D341Med (cell line): ENCODE measurements around the gene P4HA2.
A peak's percentile ranks its signal among the peaks of the same experiment; 100 is the strongest.
"Not testable (repeated sequence)": the region's sequence is repeated elsewhere in the genome, so short reads cannot be mapped to it uniquely, and the experiment has no call there.

Experiments
- DNase-seq: peaks from one replicate; pipeline ENCODE4 v3.0.0; 2012; ENCODE audit warnings: low spot score

The P4HA2 gene

DNA sequence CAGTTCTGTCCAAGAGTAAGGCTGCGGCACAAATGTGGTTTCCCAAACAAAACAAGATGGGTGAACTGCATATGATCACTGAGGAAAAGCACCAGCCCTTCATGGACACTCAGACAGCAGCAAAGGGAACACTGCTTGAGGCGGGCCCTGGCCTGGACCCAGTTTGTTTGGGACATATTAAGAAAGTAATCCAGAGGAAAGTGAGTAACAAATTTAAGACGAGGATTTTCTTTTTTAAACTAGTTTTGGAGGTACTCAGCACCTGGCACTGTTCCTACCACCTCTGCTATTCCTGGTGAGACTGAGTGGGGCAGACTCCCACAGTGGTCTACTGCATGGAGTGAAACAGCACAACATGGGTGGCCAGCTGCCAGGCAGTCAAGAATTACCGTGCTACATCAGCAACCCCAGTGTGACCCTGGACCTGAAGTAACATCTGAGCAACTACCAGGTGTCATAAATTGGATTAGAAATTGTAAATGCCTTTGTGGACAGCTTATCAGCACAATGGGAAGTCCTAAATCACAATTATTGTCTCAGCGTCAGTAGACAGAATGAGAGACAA is 28.5 kb downstream of the P4HA2 start:
- DNase-seq = no peak

DNA sequence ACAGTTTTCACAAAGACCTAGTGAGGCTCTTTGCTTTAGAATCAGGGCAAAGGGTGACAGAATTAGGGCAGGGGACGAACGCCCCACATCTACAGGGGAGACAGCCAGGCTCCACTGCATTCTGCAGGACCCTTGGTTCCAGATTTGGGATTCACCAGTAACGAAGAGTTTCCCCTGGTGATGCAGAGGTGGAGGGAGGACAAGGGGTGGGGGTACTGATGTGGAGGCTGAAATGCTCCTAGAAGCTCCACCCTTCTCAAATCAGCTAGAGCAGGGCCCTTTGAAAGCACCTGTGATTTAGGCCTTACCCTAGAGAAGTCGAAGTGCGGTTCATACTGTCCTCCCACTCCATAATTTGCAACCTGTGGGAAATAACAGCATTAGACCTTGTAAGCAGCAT is 29.1 kb downstream of the P4HA2 start:
- DNase-seq = no peak

DNA sequence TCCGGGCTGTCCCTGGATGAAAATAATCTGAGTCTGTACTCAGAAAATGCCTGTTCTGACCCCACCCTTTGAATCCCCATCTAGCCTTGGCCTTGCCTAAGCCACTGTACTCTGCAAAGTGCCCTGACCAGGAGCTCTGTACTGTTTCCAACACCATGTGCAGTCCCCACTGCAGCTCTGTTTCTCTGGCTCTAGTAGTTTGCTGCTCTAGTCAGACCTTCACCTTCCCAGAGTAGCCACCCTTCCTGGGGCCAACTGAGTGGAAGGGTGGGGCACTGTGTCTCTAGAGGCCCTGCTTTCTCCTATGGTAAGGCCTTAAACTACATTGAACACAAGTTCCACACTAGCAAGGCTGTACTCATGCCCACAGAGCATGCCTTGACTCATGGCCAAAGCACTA is 31.9 kb downstream of the P4HA2 start:
- DNase-seq = no peak

DNA sequence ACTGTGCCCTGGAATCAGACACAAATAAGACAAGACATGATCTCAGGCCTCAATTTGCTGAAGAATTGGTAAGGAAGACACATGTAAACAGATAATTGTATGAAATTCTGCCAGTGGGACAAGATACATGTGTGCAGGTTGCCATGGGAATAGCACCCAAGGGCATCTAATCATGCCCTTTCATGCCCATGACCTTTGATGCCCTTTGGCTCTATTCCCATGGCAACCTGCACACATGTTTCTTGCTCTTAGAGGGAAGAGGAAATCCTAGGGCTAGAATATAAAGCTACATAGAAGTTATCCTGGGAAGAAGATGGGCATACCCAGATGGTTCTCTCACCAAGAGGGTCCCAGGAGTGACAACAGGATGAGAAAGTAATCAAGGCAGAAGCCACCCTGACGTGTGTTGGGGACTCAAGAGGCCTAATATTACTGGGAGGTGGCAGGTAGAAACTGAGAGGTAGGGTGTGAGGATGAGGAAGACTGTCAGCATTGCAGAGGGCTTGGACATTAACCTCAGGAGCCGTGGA is 34.4 kb downstream of the P4HA2 start:
- no peak for DNase-seq

DNA sequence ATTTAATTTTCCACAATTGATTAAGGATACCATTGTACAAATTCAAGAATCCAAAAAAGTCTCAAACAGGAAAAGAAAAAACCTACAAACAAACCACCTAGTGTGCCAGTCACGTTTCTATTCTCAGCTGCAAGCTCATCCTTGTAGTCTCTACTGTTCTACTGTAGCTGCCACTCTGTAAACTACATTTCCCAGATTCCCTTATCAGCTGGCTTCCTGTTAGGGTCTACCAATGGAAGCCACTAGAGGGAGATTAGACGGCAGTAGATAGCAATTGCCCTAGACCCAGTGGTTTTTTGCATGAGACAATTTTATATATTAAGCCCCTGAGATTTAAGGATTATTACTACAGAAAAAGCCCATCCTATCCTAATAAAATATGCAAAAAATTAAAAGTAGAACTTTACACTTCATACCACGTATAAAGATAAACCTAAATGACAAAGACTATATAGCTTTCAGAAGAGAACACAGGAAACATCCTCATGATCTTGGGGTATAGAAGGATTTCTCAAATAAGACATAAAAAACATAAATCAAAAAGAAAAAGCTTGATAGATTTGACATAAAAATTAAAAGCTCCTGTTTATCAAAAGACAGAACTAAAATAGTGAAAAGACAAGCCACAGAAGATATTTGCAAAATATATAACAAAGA is 37.4 kb downstream of the P4HA2 start:
- DNase-seq = peak; percentile 70

DNA sequence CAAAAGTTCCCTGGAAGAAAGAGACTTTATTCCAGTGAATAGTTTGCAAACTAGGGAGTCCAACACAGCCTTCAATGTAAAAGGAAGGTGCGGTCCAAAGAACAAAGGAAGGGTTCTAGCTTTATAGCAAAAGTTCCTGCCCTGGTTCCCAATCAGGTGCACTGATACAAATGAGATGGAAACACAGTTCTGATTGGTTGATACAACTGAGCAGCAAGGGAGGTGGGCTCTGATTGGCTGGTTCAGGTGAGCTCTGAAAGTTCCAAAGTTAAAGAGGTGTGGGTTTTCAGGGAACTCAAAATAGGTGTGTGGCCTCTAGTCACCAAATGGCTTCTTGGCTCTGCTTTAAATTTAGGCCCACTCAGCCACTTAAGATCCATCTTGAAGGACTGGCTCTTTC is 43.1 kb downstream of the P4HA2 start:
- no peak for DNase-seq

DNA sequence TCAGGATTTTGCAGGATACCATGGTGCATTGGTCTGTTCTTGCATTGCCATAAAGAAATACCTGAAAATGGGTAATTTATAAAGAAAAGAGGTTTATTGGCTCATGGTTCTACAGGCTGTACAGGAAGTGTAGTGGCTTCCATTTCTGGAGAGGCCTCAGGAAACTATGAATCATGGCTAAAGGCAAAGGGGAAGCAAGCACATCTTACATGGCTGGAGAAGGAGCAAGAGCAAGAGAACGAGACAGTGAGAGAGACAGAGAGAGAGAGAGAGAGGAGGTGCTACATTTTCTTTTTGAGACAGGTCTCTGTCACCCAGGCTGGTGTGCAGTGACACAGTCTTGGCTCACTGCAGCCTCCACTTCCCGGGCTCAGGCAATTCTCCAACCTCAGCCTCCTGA is 43.9 kb downstream of the P4HA2 start:
- DNase-seq = no peak

DNA sequence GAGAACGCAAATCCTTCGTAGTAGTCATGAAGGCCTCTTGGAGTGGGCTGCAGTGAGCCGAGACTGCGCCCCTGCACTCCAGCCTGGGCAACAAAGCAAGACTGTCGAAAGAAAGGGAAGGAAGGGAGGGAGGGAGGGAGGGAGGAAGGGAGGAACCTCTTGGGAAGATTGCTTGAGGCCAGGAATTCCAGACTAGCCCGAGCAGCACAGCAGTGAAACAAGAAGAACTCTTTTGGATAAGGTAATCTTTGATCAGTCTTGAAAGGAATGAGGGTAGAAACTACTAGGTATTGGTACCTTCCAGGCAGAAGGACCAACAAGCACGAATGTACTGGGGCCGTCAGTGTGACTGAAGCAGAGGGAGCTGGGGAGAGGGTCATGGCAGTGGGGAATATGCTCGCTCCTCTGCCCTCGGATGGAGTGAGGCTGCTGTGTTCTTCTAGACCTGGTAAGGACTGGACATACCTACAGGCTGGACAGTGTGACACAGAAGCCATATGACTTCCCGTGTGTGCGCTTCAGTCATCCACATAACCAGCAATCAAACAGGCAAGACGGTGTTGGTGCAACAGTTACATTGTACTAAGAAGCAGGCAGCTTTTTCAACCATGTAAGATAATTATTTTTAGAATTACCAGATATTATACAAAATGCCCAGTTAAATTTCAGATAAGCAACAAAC is 45.2 kb downstream of the P4HA2 start:
- no peak for DNase-seq

DNA sequence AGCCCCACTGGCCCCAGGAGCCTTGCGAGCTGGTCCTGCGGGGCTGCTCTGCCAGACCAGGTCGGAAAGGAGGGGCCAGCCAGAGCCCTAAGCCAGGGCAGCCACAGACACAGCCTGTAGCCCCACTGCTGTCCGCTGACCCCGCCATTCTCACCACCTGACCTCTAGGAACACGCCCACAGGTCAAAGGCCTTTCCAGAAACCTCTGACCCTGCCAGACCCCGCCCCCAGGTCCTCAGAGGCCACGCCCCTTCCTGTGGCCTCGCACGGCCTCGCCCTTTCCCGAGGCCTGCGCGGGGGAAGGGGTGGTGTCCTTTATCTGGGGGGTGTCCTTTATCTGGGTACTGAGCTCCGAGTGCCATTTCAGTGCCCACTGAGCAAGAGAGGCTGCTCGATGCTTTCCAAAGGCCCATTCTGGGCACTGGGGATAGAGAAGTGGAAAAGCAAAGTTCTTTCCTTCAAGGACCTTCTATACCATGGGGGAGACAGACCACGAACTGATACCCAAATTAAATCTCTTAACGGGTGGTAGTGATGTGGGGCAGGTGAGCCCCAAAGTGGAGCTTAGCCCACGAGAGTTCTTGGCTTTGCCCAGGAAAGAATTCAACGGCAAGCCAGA is 46.5 kb downstream of the P4HA2 start:
- no peak for DNase-seq

DNA sequence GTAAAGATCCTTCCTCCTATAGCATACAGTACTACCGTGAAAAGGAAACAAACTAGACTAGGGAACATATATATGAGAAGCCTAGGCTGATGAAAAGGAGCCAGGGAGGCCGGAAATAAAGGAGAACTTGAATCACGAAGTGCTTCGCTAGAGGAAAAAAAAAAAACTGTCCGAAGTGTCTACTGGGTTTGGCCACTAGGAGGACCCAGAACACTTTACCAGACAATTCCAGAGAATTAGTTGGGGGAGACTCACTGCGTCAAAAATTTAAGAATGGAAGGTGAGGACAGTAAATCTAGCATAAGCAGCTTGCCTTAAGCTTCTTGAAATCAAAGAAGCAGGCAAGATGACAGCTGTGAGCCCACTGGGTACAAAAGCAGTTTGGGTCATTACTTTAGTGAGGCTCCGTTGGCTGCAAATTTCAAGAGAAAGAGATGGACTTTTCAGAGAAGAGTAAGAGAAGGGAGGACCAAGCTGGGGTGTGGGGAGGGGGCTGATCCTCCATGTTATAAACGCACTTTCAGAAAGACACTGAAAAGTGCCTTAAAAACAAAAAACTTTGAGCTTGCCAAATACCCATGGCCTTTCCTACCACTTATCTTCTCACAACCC is 47.4 kb downstream of the P4HA2 start:
- peak; percentile 64 for DNase-seq

DNA sequence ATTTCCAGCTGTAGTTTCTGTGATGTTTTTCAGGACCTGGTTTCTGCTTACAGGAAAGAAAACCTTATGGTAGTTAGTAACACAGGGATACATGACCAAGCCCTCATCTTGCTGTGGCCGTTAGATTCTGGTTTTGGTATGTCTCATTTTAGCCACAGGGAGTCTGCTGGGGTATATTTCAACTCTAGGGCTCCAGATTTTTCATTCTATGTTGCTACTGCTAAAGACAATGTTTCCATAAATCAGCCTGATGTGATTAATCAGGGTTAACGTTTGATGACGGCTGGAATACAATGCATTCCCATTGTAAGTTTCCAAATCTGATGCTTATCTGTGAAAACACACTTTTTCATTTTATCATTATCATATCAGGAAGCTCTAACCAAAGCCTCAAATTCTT is 48.2 kb downstream of the P4HA2 start:
- no peak for DNase-seq

DNA sequence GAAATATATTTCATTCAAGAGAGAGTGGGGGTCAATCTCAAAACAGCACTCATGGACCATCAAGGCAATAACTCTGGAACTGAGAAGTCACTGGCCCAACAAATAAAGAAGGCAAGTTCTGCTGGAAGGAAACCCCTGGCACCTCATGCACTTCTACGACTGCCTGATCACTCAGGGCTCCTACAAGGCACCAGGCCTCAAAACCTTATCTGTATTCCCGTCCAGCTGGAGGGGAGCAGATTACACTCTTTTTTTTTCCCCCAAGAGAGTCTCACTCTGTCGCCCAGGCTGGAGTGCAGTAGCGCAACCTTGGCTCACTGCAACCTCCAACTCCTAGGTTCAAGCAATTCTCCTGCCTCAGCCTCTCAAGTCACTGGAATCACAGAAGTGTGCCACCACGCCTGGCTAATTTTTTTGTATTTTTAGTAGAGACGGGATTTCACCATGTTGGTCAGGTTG is 49.9 kb downstream of the P4HA2 start:
- DNase-seq = no peak

DNA sequence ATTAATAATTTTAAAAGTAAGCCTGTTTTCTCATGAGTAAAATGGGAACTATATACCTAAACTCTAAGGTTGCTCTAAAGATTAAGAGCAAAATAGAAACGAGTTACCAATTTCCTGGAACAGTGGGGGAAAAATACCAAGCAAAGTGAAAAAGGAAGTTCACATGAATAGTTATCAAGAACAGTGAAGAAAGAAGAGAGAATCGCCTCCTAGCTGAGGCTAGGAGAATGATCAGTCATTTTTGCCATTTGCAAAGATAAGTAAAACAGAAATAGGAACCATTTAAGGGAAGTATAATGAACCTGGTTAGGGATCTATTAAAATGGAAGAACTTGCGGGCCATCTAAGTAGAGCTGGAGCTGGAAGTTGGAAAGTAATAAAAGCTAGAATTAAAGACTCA is 50.7 kb downstream of the P4HA2 start:
- no peak for DNase-seq

DNA sequence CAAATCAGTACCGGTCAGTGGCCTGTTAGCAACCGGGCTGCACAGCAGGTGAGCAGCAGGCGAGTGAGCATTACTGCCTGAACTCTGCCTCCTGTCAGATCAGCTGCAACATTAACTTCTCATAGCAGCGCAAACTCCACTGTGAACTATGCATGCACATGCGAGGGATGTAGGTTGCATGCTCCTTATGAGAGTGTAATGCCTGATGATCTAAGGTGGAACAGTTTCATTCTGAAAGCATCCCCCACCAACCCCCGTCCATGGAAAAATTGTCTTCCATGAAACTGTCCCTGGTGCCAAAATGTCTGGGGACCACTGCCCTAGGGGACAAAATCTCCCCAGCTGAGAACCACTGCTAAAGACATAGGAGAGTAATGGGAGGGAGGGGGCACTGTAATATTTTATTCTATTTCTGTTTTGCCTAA is 51.1 kb downstream of the P4HA2 start:
- no peak for DNase-seq

DNA sequence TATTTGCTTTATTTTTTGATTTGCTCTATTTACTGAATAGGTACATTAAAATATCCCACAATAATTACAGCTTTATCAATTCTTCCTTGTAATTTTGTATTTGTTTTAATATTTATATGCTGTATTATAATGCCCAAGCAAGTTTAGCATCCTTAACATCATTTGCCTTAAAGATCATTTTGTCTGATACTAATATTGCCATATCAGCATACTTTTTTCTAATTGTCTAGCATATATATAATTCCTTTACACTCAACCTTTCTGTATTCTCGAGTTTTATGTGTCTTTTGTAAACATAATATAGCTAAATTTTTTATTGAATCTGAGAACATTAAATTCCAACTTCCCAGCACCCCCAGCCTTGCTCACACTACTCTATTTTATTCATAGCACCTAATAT is 64.7 kb downstream of the P4HA2 start:
- no peak for DNase-seq

DNA sequence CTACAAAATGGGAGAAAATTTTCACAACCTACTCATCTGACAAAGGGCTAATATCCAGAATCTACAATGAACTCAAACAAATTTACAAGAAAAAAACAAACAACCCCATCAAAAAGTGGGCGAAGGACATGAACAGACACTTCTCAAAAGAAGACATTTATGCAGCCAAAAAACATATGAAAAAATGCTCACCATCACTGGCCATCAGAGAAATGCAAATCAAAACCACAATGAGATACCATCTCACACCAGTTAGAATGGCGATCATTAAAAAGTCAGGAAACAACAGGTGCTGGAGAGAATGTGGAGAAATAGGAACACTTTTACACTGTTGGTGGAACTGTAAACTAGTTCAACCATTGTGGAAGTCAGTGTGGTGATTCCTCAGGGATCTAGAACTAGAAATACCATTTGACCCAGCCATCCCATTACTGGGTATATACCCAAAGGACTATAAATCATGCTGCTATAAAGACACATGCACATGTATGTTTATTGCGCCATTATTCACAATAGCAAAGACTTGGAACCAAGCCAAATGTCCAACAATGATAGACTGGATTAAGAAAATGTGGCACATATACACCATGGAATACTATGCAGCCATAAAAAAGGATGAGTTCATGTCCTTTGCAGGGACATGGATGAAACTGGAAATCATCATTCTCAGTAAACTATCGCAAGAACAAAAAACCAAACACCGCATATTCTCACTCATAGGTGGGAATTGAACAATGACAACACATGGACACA is 65.9 kb downstream of the P4HA2 start:
- DNase-seq = not testable (repeated sequence)

DNA sequence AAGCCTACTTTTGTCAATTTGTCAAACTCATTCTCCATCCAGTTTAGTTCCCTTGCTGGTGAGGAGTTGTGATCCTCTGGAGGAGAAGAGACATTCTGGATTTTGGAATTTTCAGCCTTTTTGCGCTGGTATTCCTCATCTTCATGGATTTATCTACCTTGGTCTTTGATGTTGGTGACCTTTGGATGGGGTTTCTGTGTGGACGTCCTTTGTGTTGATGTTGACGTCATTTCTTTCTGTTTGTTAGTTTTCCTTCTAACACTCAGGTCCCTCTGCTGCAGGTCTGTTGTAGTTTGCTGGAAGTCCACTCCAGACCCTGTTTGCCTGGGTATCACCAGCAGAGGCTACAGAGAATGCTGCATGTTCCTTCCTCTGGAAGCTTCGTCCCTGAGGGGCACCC is 71.2 kb downstream of the P4HA2 start:
- DNase-seq = no peak

DNA sequence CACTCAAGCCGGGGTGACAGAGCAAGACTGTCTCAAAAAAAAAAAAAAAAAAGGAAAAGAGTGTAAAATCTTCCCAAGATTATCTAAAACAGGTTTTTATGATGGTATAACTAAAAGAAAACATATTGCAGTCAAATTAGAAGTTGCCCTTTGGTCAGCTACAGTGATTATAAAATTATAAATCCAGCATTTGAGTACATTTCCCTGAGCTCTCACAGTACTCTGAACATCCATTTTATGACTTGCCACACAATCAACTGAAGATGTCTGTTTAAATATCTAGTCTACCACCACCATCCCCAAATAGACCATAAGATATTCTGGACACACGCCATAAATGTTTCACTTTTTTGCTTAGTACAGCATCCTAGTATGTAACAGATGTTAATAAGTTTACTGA is 77.1 kb downstream of the P4HA2 start:
- no peak for DNase-seq

DNA sequence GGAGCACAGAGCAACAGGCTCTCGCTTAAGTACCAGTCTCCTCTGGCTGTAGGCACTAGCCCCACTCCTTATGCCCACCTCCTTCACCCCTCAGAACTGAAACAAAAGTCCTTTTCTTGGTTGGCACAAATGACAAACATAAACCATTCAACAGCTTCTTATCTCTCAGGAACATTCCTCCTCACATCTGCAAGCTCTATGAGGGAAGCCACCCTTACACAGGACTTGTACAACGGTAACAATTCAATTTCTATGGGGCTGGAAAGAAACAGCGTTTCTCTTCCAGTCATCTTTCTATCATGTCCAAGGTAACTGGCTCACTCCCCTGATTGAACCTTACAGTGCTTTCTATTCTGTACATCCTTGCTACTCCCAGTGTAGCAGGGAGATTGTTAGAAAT is 80.0 kb downstream of the P4HA2 start:
- DNase-seq = no peak

DNA sequence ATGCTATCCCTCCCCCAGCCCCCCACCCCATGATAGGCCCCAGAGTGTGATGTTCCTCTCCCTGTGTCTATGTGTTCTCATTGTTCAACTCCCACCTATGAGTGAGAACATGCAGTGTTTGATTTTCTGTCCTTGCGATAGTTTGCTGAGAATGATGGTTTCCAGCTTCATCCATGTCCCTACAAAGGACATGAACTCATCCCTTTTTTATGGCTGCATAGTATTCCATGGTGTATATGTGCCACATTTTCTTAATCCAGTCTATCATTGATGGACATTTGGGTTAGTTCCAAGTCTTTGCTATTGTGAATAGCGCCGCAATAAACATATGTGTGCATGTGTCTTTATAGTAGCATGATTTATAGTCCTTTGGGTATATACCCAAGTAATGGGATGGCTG is 82.3 kb downstream of the P4HA2 start:
- not testable (repeated sequence) for DNase-seq

DNA sequence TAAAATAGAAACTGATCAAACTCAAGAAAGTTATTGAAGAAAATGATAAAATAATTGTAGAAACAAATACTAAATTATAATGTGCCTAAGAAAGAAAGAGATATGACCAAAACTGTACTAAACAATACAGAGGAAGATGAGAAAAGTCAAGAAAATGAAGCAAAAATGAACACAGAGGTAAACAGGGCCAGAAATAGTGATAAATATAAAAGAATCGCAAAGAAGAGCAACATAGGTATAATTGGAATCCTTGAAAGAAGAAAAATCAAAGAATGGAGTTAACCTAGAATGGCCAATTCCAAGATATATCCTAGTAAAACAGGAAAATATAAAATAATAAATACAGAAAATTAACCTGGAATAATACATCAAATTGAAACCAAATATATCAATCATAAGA is 84.5 kb downstream of the P4HA2 start:
- no peak for DNase-seq

DNA sequence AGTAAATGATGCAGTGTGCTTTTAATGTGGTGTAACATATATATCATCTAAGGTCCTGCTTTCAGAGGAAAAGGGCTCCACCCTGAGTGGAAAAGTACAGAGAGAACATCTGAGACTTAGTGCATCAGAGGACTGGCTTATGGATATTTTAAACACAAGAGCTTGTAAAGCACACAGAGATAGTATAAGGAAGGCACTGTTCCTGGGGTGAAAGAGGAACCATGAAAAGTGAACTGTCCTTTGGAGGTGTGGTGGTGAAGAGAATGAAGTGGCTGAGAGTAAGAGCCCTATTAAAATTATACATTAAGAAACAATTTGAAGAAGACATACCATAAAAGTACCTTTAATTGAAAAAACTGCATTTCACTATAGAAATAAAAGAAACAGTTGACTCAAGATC is 85.2 kb downstream of the P4HA2 start:
- DNase-seq = no peak
